GM23338 (cell line): ENCODE results near the gene LYL1. TPM values are rescaled to one million over a fixed set of nuclear protein-coding genes. Genes with fewer than 3 reads are reported as not detected.

Source experiments
- ATAC-seq: fragments of 200-7000 bp; cut with Tn5 transposase; 3 replicates; pipeline ENCODE4 v1.9.1; 2020
- DNase-seq: peaks from one replicate; pipeline ENCODE4 v3.0.0-alpha.2; 2015; ENCODE audit warnings: low spot score
- H2AFZ ChIP-seq: fragments of 200-600 bp; sonication (generic); 2 replicates; pipeline ENCODE4 v1.8.0; 2016; ENCODE audit warnings: antibody characterized with exemption, mild to moderate bottlenecking, moderate library complexity
- H3F3A ChIP-seq: fragments of 200-600 bp; sonication (generic); replicated peaks from 2 replicates; pipeline ENCODE4 v1.8.0; 2017; ENCODE audit warnings: antibody characterized with exemption, mixed run types, low read depth
- H3K27ac ChIP-seq: fragments of 200-600 bp; sonication (generic); 2 replicates; pipeline ENCODE4 v1.6.1; 2016; ENCODE audit warnings: low read depth
- H3K27me3 ChIP-seq: fragments of 200-600 bp; sonication (generic); 2 replicates; pipeline ENCODE4 v1.8.0; 2016; ENCODE audit warnings: mild to moderate bottlenecking, mixed run types, moderate library complexity; ENCODE audit not compliant: insufficient read depth
- H3K36me3 ChIP-seq: fragments of 200-600 bp; sonication (generic); 2 replicates; pipeline ENCODE4 v1.8.0; 2016; ENCODE audit warnings: mild to moderate bottlenecking; ENCODE audit not compliant: insufficient read depth
- H3K4me1 ChIP-seq: fragments of 200-600 bp; sonication (generic); 2 replicates; pipeline ENCODE4 v1.8.0; 2016; ENCODE audit warnings: mild to moderate bottlenecking, moderate library complexity; ENCODE audit not compliant: insufficient read depth
- H3K4me2 ChIP-seq: fragments of 200-600 bp; sonication (generic); 2 replicates; pipeline ENCODE4 v1.7.1; 2017; ENCODE audit warnings: mixed run types
- H3K4me3 ChIP-seq: fragments of 200-600 bp; sonication (generic); 2 replicates; pipeline ENCODE4 v1.6.1; 2016; ENCODE audit warnings: mixed run types
- H3K79me2 ChIP-seq: fragments of 200-600 bp; sonication (generic); replicated peaks from 2 replicates; pipeline ENCODE4 v1.8.0; 2017; ENCODE audit warnings: mild to moderate bottlenecking; ENCODE audit not compliant: insufficient read depth
- H3K9me2 ChIP-seq: fragments of 200-600 bp; sonication (generic); 2 replicates; pipeline ENCODE4 v1.8.0; 2017; ENCODE audit not compliant: insufficient read depth
- H4K20me1 ChIP-seq: fragments of 200-600 bp; sonication (generic); replicated peaks from 2 replicates; pipeline ENCODE4 v1.8.0; 2017; ENCODE audit warnings: mild to moderate bottlenecking; ENCODE audit not compliant: insufficient read depth
- H3K27ac Mint-ChIP-seq: 2 replicates; pipeline ENCODE4 v1.8.0; 2020; ENCODE audit warnings: inconsistent platforms, mild to moderate bottlenecking, moderate library complexity, mixed read lengths
- H3K27me3 Mint-ChIP-seq: 3 replicates; pipeline ENCODE4 v1.8.0; 2022; ENCODE audit warnings: low read depth, mild to moderate bottlenecking, moderate library complexity, mixed read lengths, inconsistent platforms; ENCODE audit not compliant: insufficient read depth, poor library complexity
- H3K36me3 Mint-ChIP-seq: 3 replicates; pipeline ENCODE4 v1.8.0; 2021; ENCODE audit warnings: low read depth, mild to moderate bottlenecking, inconsistent platforms, moderate library complexity, mixed read lengths
- H3K4me1 Mint-ChIP-seq: 3 replicates; pipeline ENCODE4 v1.8.0; 2020; ENCODE audit warnings: mild to moderate bottlenecking, inconsistent platforms, mixed read lengths
- H3K4me3 Mint-ChIP-seq: 3 replicates; pipeline ENCODE4 v1.8.0; 2021; ENCODE audit warnings: moderate library complexity, mild to moderate bottlenecking, inconsistent platforms, mixed read lengths
- H3K9me3 Mint-ChIP-seq: 3 replicates; pipeline ENCODE4 v1.8.0; 2020; ENCODE audit warnings: moderate library complexity, mild to moderate bottlenecking, inconsistent platforms, mixed read lengths
- CREB1 ChIP-seq: fragments of 250-450 bp; sonication (Bioruptor Pico); IDR thresholded peaks from 2 replicates; pipeline ENCODE4 v1.5.0; 2020; ENCODE audit warnings: low read depth, mild to moderate bottlenecking, moderate library complexity
- CTCF ChIP-seq, 2 experiments: fragments of 200-600 bp in 1 of 2; sonication (generic) in 1 of 2; conservative IDR thresholded peaks; 2 replicates each; pipeline versions ENCODE4 v1.5.1 to v1.6.1; 2016 to 2017; ENCODE audit warnings: antibody characterized with exemption in 2 of 2, low read depth in 2 of 2, mild to moderate bottlenecking in 2 of 2, moderate library complexity in 1 of 2
- ETS1 ChIP-seq: IDR thresholded peaks from 2 replicates; pipeline ENCODE4 v1.6.1; 2016; ENCODE audit warnings: antibody characterized with exemption
- EZH2 ChIP-seq: fragments of 200-600 bp; sonication (generic); IDR thresholded peaks from one replicate; pipeline ENCODE4 v1.8.0; 2017; ENCODE audit warnings: antibody characterized with exemption, mild to moderate bottlenecking, low read depth; ENCODE audit not compliant: unreplicated experiment
- EZH2phosphoT487 ChIP-seq: fragments of 200-600 bp; sonication (generic); IDR thresholded peaks from one replicate; pipeline ENCODE4 v1.8.1; 2018; ENCODE audit warnings: antibody characterized with exemption; ENCODE audit not compliant: unreplicated experiment
- JUNB ChIP-seq: IDR thresholded peaks from one replicate; pipeline ENCODE4 v1.6.1; 2016; ENCODE audit warnings: antibody characterized with exemption; ENCODE audit not compliant: unreplicated experiment
- NANOG ChIP-seq: IDR thresholded peaks from 2 replicates; pipeline ENCODE4 v1.6.1; 2016; ENCODE audit warnings: antibody characterized with exemption, borderline replicate concordance
- POLR2AphosphoS5 ChIP-seq: IDR thresholded peaks from 2 replicates; pipeline ENCODE4 v1.6.1; 2016; ENCODE audit warnings: antibody characterized with exemption, low read depth
- REST ChIP-seq: IDR thresholded peaks from one replicate; pipeline ENCODE4 v1.6.1; 2018; ENCODE audit warnings: antibody characterized with exemption; ENCODE audit not compliant: unreplicated experiment
- STAT1 ChIP-seq: IDR thresholded peaks from one replicate; pipeline ENCODE4 v1.6.1; 2016; ENCODE audit warnings: antibody characterized with exemption; ENCODE audit not compliant: unreplicated experiment
- ZNF114 ChIP-seq: fragments of 250-450 bp; sonication (Bioruptor Pico); IDR thresholded peaks from 2 replicates; pipeline ENCODE4 v1.5.0; 2020; ENCODE audit warnings: mild to moderate bottlenecking, moderate library complexity
- ZNF331 ChIP-seq: fragments of 250-450 bp; sonication (Bioruptor Pico); IDR thresholded peaks from 2 replicates; pipeline ENCODE4 v1.5.0; 2020; ENCODE audit warnings: low read depth, mild to moderate bottlenecking, moderate library complexity
- polyA plus RNA-seq: library from polyadenylated mRNA; unstranded; fragments of >200 nt; fragmentation: Nextera tagmentation; extraction: Ambion mirVana; gene quantifications from 2 replicates; pipeline ENCODE4 v1.2.1, GENCODE V29; 2016
- total RNA-seq: library from RNA; depleted of rRNA; stranded (reverse); fragments of >200 nt; shearing (Covaris generic); gene quantifications from 2 replicates; pipeline ENCODE4 v1.2.3, GENCODE V29; 2014
- TF ChIP-seq, protein P1 (sequence below): fragments of 250-450 bp; sonication (Bioruptor Pico); IDR thresholded peaks from 2 replicates; pipeline ENCODE4 v1.5.0; 2020; ENCODE audit warnings: mild to moderate bottlenecking, moderate library complexity

LYL1 gene
- total and polyA plus RNA-seq, 2 experiments from 2014 or later: 1.2 to 2.2 TPM

- H4K20me1 ChIP-seq: peaks cover 67% of the 10 kb centered on the region
- TF ChIP-seq EZH2phosphoT487: no peak
- TF ChIP-seq, protein P1, sequence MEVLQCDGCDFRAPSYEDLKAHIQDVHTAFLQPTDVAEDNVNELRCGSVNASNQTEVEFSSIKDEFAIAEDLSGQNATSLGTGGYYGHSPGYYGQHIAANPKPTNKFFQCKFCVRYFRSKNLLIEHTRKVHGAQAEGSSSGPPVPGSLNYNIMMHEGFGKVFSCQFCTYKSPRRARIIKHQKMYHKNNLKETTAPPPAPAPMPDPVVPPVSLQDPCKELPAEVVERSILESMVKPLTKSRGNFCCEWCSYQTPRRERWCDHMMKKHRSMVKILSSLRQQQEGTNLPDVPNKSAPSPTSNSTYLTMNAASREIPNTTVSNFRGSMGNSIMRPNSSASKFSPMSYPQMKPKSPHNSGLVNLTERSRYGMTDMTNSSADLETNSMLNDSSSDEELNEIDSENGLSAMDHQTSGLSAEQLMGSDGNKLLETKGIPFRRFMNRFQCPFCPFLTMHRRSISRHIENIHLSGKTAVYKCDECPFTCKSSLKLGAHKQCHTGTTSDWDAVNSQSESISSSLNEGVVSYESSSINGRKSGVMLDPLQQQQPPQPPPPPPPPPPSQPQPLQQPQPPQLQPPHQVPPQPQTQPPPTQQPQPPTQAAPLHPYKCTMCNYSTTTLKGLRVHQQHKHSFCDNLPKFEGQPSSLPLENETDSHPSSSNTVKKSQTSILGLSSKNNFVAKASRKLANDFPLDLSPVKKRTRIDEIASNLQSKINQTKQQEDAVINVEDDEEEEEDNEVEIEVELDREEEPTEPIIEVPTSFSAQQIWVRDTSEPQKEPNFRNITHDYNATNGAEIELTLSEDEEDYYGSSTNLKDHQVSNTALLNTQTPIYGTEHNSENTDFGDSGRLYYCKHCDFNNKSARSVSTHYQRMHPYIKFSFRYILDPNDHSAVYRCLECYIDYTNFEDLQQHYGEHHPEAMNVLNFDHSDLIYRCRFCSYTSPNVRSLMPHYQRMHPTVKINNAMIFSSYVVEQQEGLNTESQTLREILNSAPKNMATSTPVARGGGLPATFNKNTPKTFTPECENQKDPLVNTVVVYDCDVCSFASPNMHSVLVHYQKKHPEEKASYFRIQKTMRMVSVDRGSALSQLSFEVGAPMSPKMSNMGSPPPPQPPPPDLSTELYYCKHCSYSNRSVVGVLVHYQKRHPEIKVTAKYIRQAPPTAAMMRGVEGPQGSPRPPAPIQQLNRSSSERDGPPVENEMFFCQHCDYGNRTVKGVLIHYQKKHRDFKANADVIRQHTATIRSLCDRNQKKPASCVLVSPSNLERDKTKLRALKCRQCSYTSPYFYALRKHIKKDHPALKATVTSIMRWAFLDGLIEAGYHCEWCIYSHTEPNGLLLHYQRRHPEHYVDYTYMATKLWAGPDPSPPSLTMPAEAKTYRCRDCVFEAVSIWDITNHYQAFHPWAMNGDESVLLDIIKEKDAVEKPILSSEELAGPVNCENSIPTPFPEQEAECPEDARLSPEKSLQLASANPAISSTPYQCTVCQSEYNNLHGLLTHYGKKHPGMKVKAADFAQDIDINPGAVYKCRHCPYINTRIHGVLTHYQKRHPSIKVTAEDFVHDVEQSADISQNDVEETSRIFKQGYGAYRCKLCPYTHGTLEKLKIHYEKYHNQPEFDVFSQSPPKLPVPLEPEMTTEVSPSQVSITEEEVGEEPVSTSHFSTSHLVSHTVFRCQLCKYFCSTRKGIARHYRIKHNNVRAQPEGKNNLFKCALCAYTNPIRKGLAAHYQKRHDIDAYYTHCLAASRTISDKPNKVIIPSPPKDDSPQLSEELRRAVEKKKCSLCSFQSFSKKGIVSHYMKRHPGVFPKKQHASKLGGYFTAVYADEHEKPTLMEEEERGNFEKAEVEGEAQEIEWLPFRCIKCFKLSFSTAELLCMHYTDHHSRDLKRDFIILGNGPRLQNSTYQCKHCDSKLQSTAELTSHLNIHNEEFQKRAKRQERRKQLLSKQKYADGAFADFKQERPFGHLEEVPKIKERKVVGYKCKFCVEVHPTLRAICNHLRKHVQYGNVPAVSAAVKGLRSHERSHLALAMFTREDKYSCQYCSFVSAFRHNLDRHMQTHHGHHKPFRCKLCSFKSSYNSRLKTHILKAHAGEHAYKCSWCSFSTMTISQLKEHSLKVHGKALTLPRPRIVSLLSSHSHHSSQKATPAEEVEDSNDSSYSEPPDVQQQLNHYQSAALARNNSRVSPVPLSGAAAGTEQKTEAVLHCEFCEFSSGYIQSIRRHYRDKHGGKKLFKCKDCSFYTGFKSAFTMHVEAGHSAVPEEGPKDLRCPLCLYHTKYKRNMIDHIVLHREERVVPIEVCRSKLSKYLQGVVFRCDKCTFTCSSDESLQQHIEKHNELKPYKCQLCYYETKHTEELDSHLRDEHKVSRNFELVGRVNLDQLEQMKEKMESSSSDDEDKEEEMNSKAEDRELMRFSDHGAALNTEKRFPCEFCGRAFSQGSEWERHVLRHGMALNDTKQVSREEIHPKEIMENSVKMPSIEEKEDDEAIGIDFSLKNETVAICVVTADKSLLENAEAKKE (CRISPR knock-in tag): no peak
- no peak for TF ChIP-seq ETS1
- no peak for TF ChIP-seq CTCF (conservative IDR thresholded peaks at IDR 0.05; ENCODE audit: low read depth in 2 of 2)
- TF ChIP-seq NANOG: no peak
- TF ChIP-seq ZNF331 (CRISPR knock-in tag): no peak
- TF ChIP-seq JUNB: no peak
- TF ChIP-seq POLR2AphosphoS5: no peak
- TF ChIP-seq ZNF114 (CRISPR knock-in tag): no peak
- TF ChIP-seq CREB1 (CRISPR knock-in tag): no peak
- no peak for TF ChIP-seq STAT1
- no peak for TF ChIP-seq REST
- TF ChIP-seq EZH2: no peak
- Mint-ChIP-seq H3K4me1 (peaks cover 5% of the 10 kb centered on the region; the same call in 2 of the 3 replicates), H3K27ac (no peak overlapping the region; the same call in 1 of the 2 replicates), H3K4me3 (no peak overlapping the region), H3K27me3 (peaks cover 16% of the 10 kb centered on the region), H3K9me3 (no peaks in the 10 kb centered on the region), H3K36me3 (peaks cover 46% of the 10 kb centered on the region)
- no peaks in the 10 kb centered on the region for H3K27me3 ChIP-seq
- H3K4me1 ChIP-seq: no peaks in the 10 kb centered on the region
- no peak for DNase-seq
- H3K79me2 ChIP-seq: peaks cover 73% of the 10 kb centered on the region
- no peak overlapping the region for H3K4me3 ChIP-seq
- no peaks in the 10 kb centered on the region for H3F3A ChIP-seq
- H3K27ac ChIP-seq: peak overlapping the region; percentile 66; the same call in 1 of the 2 replicates
- no peak overlapping the region for H3K4me2 ChIP-seq
- ATAC-seq: no peak
- H2AFZ ChIP-seq: no peak overlapping the region
- H3K9me2 ChIP-seq: no peaks in the 10 kb centered on the region
- peaks cover 5% of the 10 kb centered on the region; the same call in 1 of the 2 replicates for H3K36me3 ChIP-seq
Observed at GRCh38 chr19:13132471-13133180, 30.0 kb upstream of the LYL1 start.
